ENCODE results near the gene KRTAP9-6.
"Not testable (repeated sequence)": the region's sequence is repeated elsewhere in the genome, so short reads cannot be mapped to it uniquely, and the experiment has no call there.

Gene KRTAP9-6

DNA sequence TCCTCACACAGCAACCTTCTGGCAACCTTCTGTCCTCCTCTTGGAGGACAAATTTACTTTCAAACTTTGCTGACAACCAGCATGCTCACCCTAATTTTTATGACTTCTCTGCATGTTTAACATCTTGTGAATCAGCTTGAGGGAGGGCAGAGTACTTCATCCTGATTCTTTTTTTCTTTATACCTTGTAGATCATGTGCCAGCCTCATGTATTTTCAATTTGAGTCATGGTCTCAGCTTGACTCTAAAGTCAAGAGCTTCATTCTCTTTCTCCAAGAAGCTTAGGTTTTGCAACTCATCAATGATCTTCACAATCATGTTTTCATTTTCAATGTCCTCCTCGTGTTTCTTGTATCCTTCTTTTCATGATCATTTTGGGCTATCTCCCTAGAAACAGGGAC is 6.7 kb downstream of the KRTAP9-6 start:
- DNase-seq: no peak

DNA sequence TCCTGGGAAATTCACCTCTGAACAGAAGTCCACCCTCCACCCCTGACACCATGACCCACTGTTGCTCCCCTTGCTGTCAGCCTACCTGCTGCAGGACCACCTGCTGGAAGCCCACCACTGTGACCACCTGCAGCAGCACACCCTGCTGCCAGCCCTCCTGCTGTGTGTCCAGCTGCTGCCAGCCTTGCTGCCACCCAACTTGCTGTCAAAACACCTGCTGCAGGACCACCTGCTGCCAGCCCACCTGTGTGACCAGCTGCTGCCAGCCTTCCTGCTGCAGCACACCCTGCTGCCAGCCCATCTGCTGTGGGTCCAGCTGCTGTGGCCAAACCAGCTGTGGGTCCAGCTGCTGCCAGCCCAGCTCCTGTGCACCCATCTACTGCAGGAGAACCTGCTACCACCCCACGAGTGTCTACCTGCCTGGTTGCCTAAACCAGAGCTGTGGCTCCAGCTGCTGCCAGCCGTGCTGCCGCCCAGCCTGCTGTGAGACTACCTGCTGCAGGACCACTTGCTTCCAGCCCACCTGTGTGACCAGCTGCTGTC is 10.5 kb downstream of the KRTAP9-6 start, which contains the start of gene KRTAP9-7:
KRTAP9-7 (plus strand) TSS at position 51 of the 543 bp plus-strand sequence; CDS start at position 51, 0 bp downstream.
- not testable (repeated sequence) for DNase-seq

DNA sequence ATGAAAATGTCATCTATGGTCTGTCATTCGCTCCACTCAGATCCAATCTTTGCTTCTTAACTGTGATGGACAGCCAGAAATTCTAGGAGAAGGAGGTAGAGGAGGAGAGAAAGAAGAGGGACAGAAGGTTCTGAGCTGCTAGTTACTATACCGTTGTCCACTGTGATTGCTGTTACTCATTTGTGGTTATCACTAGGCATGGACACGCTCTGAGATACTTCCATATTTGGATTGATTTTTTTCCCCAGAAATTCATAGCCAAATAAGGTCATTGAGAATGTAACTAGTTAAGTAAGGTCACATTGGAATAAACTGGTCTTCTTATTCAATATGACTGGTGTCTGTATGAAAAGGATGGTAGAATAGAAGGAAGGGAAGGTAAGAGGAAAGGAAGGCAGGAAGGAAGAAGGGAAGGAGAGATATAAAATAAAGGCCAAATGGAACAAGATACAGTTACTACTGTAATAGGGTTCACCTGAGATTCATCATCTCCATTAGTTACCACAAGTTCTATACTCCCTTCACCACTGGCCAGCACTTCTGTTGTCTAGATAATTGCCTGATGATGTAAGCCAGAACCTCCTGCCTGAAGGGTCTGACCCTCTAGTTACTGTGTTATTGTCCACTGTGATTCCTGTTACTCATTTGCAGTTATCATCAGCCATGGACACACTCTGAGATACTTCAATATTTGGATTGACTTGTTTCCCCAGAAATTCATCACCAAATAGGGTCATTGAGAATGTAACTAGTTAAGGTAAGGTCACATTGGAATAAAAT is 13.2 kb downstream of the KRTAP9-6 start:
- no peak for DNase-seq

DNA sequence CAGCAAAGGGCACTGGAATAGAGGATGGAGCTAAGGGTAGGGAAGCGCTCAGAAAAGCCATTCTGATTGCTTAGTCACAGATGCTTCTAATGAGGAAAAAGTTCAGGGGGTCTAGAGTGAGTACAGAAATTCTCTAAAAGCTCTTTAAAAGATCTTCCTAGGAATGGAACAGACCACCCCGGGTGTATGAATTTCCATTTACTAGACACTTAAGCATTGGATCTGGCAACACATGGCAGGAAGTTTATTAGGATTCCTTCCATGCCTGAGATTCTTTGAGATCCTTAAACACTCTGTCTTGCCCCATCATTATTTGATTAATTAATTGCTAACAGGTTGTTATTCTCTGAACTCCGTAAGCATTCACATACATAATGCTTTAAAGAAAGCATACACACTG is 18.9 kb downstream of the KRTAP9-6 start:
- no peak for DNase-seq

DNA sequence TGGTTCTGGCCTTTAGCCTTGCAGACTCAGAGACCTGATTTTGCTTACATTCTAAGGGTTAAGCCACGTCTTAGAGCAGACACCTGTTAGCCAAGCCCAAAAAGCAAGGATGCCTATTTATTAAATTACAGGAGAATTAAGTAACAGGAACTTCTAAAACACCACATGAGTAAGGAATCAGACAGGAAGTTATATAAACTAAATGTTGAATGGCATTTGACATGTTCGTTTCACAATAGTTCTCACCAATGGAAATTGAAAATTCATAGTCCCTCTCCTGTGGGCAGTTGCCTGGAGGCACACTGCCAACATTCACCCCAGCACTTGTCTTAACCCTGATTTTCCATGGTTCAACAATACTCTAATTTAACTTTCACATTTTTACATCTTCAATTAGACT is 19.4 kb downstream of the KRTAP9-6 start:
- DNase-seq: no peak

DNA sequence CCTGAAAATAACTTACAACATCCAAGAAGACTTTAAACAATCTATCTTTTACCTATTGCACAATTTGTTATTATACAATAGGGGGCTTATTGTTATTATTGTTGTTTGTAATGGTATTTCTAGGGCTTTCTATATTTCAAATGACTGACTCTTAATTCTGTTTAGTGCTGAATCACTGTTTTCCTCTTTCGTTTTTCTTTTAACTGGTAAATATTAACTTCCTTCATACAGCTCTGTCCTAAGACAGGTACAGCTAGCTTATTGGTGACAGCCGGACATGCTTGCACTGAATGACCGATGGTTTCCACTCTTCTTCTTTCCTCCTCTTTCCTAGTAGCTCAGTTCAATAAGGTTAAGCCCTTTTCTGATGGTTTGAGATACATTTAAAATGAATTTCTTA is 21.9 kb downstream of the KRTAP9-6 start:
- DNase-seq: no peak

DNA sequence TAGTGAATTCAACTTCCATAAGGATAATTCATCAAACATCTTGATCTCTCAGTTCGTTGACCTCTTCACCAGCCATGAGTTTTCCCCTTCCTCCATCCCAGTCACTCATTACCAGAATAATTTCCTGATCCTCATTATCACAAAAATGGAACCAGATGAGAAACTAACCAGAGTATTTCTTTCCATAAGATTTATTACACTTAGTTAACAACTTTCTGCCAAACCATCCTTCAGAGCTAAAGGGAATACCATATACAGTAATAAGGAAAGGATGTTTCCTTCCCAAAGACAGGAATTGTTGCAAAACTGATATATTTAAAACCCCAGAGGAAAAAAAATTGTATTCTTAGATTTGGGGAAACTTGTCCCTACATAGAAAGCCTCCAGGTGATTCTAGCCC is 28.8 kb downstream of the KRTAP9-6 start:
- DNase-seq: no peak

DNA sequence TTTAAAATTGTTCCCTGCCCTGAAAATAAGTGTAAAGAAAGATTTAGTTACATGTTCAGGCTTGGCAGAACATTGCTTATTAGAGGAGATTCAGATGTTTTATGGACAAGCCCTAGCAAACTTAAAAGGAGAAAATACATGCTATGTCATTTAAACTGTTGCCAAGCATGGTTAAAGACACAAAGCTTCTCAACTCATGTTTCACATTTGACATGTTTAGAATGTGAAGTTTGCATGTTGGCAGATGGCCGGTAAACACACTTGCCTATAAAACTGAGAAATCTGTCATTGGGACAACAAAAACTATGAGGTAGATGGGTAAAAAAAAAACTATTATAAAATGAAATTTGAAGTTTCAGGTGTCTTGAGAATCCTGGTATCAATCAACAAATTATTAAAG is 31.7 kb downstream of the KRTAP9-6 start:
- no peak for DNase-seq

DNA sequence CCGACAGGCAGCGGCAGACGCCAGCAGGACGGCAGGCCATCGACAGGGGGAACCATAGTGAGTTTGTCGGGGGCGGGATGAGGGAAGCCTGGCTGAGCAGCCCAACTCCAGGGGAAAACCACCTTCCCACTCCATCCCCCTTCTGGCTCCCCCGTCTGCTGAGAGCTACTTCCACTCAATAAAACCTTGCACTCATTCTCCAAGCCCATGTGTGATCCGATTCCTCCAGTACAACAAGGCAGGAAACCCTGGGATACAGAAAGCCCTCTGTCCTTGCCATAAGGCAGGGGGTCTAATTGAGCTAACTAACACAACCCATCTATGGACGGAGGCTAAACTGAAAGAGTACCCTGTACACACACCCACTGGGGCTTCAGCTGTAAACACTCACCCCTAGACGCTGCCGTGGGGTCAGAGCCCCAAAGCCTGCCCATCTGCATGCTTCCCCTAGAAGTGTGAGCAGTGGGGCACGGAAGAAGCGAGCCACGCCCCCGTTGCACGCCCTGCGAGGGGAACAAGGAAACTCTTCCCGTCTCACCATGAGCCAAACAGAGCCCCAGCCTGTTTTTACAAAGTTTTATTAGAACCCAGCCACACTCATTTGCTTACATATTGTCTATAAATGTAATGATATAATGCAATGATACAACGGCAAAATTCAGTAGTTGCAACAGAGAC is 33.4 kb downstream of the KRTAP9-6 start:
- DNase-seq: no peak

DNA sequence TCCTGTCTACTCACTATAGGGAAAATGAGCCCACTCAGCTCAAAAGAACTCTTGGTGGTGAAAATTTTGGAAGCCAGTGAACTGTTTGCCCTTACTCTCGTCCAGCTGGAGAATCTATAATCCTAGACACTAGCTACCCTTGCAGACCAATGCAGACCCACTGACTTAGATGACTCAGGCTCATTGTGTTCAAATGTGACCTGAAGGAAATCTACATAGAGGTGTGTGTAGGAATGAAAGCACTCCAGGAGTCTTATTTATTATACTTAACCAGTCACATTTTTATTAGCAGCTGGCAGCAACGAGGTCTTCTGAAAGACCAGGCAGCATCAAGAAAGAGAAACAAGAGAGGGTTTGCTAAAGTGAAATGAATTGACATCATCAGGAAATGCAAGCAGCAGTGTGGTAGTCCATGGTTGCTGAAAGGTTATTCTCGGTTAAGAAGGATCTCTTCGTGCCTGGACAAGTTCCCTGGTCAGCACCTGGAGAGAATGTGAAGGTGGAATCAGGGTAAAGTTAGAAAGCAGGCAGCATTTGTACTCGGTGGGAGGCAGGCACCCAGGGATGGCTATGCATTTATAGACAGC is 36.1 kb downstream of the KRTAP9-6 start:
- DNase-seq: no peak

DNA sequence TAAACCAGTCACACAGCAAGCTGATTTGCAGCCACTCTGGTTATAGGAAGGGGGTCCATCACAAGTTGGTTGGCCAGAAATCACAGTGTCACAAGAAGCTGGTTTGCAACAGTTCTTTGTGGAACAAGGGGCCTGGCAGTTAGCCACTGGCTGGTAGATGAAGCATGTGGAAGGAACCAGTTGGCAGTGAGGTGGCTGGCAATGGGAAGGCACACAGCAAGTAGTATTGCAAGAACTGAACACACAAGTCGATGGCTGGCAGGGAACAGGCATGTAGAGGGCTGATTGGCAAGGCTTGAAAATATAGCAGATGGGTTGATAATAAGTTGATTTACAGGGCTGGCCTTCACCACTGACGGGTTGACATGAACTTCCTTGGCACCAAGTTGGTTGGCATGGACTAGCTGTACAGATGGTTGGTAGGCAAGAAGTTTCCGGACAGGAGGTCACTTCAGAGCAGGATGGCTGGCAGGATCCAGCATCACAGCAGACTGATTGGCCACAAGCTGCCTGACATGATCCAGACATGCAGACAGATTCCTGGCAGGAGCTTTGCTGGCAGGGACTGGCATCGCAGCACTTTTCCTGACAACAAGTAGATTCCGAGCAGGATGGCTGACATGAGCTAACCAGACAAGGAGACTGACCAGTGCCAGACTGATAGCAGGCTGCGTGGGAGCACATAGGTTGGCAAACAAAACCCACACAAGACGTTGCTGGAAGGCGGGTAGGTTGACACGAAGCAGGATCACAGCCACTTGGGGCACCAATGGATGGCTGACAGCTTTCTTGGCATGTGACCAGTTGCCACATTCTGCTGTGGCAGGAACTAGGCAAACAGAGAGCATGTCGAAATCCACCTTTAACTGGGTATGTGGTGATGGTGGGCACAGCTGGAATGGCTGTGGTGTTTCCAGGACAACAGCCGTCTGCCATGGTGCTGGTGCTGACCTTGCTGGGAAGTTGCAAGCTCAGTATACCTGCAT is 37.0 kb downstream of the KRTAP9-6 start, which contains the start of gene KRTAP29-1:
KRTAP29-1 (minus strand) TSS at position 936 of the 986 bp plus-strand sequence; CDS start at position 936, 0 bp downstream.
- no peak for DNase-seq

DNA sequence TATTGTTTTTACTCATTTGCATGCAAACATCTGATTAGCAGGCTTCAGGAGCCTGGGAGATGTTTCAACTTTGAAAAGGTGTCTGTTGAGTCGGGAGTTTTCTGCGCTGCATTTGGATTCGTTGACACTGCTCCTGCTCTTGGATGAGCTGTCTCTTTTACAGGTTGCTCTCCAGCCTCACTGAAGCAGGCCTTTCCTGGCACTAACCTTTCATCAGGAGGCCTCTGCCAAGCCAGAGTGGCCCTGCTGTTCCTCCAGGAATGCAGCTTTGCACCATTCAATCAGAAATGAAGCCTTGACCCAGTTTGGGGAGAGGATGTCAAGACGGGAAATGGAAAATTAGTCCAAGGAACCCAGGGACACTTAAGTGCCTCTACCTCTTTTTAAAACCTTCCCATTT is 37.8 kb downstream of the KRTAP9-6 start:
- no peak for DNase-seq

DNA sequence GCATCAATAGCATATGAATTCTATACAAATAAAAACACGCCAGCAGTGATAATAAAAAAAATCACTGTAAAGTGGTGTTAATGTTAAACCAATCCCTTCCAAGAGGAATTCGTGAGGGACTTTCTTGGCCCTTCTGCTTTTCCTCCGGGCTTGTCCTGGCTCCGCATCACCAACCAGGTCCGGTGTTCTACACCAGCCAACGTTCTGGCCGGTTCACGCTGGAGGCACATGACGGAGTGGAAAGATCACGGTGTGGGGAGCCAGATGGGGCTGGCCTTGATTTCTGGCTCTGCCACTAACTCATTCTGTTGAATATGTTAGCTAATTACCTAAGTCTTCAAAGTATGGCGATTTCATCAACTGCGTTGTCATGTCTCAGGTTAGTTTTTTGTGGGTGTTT is 38.9 kb downstream of the KRTAP9-6 start:
- DNase-seq: no peak

DNA sequence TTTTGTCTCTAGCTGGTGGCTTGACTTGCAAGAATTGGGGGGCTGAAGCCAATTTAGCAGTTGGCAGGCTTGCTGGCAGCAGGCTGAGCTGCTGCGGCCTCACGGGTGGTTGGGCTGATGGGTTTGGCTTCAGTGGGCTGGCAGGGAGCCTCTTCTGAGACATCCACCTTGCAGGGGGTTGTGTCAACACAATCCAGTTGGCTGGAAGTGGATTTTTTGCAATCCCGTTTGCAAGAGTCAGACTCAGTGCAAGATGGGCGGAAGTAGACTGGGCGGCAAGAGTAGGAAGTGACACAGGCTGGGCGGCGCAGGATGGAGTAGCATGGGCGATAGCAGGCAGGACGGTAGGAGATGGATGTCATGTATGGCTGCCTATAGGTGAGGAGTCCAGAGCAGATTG is 42.5 kb downstream of the KRTAP9-6 start:
- DNase-seq: no peak

DNA sequence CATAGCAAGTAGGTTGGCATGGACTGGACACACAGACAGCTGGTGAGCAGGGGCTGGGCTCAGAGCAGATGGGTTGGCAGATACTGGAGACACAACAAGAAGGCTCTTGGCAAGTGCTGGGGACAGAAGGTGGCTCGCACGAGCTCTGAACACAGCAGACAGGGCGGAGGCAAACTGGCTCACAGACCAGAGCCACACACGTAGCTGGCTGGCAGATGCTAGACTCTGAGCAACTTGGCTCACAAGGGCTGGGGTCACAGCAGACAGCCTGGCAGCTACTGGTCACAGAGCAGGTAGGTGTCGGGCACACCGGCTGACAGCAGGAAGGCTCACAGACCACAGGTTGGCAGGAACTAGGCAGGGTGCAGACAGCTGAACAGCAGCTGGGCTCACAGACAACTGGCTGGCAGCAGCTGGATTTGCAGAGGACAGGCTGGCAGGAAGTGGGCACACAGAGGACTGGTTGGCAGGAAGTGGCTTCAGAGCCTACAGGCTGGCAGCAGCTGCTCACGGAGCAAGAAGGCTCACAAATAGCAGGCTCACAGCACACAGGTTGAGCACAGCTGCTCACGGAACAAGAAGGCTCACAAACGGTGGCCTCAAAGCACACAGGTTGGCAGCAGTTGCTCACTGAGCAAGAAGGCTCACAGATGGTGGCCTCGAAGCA is 43.2 kb downstream of the KRTAP9-6 start:
- peak; percentile 58 for DNase-seq

DNA sequence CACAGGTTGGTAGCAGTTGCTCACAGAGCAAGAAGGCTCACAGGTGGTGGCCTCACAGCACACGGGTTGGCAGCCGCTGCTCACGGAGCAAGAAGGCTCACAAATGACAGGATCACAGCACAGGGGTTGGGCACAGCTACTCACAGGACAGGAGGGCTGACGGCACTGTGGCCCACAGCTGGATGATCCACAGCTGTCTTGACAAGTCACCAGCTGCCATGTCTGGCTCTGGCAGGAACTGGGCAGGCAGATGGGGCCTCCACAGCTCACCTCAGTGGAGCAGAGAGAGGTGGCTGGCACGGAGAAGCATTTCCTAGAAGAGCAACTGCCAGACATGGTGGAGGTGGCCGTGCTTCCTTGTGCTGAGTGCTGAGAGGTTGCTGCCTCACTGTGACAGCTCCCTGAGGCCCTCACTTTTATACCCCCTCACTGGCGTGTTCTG is 43.8 kb downstream of the KRTAP9-6 start, which contains the start of gene KRTAP16-1:
KRTAP16-1 (minus strand) TSS at position 392 of the 442 bp plus-strand sequence; CDS start at position 336, 56 bp downstream.
- DNase-seq: peak; percentile 45

DNA sequence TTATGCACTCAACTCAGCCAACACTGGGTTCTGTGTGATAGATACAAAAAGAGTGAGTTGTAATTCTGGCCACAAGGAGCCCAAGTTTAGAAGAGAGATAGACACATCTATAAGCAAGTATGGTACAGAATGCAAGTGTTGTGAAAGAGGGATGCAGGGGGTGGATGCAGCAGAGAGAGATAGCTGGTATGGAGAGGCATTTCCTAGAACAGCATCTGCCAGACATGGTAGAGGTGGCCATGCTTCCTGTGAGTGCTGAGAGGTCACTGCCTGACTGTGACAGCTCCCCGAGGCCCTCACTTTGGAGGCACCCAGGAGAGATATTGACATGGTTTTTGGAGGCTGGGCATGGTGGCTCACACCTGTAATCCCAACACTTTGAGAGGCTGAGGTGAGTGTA is 45.9 kb downstream of the KRTAP9-6 start:
- no peak for DNase-seq

DNA sequence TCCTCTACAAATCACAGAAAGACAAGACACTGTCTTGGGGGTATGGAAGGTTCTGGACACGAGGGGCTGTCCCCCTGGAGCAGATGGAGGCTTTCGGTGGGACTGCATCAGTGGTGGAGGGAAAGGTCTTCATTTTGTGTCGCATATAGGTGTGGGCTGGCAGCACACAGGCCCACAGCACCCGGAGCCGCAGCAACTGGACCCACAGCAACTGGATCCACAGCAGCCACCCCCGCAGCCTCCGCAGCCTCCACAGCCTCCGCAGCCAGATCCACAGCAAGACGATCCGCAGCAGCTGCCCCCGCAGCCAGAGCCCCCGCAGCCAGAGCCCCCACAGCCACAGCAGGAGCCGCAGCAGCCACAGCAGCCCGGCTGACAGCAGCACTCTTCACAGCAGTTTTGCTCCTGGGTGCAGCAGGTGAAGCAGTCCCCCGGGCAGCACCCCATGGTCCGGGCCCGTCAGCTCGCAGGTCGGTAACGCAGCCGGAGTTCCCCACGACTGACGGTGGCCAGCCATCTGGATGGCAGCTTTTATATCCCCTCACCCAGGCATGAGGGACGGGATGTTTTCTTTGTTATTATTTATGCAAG is 50.1 kb downstream of the KRTAP9-6 start, which contains the start of gene KRTAP17-1:
KRTAP17-1 (minus strand) TSS at position 507 of the 591 bp plus-strand sequence; CDS start at position 447, 60 bp downstream.
- no peak for DNase-seq

All from stimulated activated CD4-positive, alpha-beta T cell treated with anti-CD3 and anti-CD28 coated beads, Interleukin-15, amount 100 ng/mL, for 24 hours (primary cell).